GM18505 (cell line): ENCODE measurements around the gene PNN.
"Not testable (repeated sequence)": the region's sequence is repeated elsewhere in the genome, so short reads cannot be mapped to it uniquely, and the experiment has no call there.

Source experiments
- ATAC-seq: cut with Tn5 transposase; IDR thresholded peaks from one replicate; pipeline ENCODE4 v1.9.1; 2021; ENCODE audit not compliant: unreplicated experiment
- POLR2A ChIP-seq: IDR thresholded peaks from 4 replicates; pipeline ENCODE4 v1.6.1; 2011; ENCODE audit warnings: borderline replicate concordance; ENCODE audit not compliant: insufficient read depth, insufficient read length; ENCODE audit errors: extremely low read depth

Gene PNN

GRCh38 chr14:39174560-39175444 lies at the start of gene PNN:
PNN (plus strand) TSS chr14:39175254; CDS start chr14:39175280, 26 bp downstream.
- peak; percentile 95 for TF ChIP-seq POLR2A

GRCh38 chr14:39137835-39138234 lies 37.2 kb upstream of the PNN start:
- not testable (repeated sequence) for ATAC-seq

More at GRCh38 chr14:39174560-39175444, at the start of gene PNN:
- peak; percentile 91 for ATAC-seq

- ATAC-seq = no peak
- no peak for TF ChIP-seq POLR2A
Observed at GRCh38 chr14:39138440-39138839, 36.6 kb upstream of the PNN start.

DNA sequence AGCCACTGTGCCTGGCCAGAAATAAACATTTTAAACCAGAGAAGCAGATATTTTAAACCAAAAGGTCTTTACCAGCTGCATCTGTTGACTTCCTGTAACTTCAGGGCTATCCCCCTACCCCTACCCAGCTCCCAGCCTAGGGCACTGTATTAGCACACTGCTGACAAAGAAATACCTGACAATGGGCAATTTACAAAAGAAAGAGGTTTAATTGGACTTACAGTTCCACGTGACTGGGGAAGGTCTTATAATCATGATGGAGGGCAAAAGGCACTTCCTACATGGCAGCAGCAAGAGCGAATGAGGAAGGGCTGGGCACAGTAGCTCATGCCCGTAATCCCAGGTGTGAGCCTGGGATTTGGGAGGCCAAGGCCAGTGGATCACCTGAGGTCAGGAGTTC lies 34.9 kb upstream of the PNN start:
- TF ChIP-seq POLR2A = no peak
- ATAC-seq = no peak

DNA sequence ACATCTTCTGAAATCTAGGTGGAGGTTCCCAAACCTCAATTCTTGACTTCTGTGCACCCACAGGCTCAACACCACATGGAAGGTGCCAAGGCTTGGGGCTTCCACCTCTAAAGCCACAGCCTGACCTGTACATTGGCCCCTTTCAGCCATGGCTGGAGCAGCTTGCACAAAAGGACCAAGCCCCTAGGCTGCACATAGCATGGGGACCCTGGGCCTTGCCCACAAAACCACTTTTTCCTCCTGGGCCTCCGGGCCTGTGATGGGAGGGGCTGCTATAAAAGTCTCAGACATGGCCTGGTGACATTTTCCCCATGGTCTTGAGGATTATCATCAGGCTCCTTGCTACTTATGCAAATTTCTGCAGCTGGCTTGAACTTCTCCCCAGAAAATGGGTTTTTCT lies 33.4 kb upstream of the PNN start:
- not testable (repeated sequence) for ATAC-seq

DNA sequence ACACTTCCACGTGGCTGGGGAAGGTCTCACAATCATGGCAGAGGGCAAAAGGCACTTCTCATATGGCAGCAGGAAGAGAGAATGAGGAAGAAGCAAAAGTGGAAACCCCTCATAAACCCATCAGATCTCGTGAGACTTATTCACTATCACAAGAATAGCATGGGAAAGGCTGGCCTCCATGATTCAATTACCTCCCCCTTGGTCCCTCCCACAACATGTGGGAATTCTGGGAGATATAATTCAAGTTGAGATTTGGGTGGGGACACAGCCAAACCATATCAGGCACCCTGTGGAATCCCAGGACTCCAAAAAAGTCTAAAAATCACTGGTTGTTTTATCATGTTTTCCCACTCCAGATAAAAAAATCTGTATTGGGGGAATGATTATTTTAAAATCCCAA lies 31.8 kb upstream of the PNN start:
- not testable (repeated sequence) for ATAC-seq

GRCh38 chr14:39145266-39145966 lies 29.6 kb upstream of the PNN start:
- no peak for ATAC-seq
- no peak for TF ChIP-seq POLR2A

DNA sequence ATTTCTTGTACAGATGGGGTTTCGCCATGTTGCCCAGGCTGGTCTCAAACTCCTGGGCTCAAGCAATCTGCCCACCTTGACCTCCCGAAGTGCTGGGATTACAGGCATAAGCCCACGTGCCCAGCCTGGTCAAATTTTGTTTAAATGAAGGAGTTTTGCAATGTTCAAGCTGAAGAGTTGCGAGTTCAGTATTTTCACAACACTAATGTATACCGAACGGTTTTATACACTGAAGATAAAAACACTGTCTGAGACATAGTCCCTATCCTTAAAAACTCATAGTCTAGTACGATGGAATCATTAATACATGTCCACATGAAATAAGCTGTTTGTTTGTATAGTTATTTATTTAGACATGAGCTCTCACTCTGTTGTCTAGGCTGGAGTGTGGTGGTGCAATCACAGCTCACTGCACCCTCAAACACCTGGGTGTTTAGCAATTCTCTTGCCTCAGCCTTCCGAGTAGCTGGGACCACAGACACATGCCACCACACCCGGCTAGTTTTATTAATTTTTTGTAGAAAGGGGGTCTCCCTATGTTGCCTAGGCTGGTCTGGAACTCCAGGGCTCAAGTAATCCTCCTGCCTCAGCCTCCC lies 20.4 kb upstream of the PNN start:
- no peak for TF ChIP-seq POLR2A
- no peak for ATAC-seq

GRCh38 chr14:39157491-39157890 lies 17.6 kb upstream of the PNN start:
- no peak for TF ChIP-seq POLR2A
- ATAC-seq = no peak

DNA sequence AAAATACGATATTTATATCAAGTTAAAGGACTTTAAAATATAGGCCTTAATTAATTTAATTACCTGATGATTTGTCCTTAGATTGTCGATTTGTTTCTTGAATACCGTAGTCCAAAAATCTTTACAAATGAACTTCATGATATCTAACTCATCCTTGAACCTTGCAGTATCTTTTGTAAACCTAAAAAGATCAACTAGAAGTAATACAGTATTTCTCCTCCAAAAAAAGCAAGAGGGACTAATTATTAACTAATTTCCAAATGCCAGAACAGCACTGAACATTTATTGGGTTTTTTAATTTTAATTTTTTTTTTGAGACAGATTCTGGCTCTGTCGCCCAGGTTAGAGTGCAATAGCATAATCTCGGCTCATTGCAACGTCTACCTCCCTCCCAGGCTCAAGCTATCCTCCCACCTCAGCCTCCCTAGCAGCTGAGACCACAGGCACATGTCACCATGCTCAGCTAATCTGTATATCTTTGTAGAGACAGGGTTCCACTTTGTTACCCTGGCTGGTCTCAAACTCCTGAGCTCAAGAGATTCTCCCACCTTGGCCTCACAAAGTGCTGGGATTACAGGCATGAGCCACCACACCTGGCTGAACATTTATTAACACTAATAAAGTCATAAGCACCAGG lies 16.7 kb upstream of the PNN start:
- ATAC-seq = no peak
- no peak for TF ChIP-seq POLR2A

GRCh38 chr14:39160494-39160893 lies 14.6 kb upstream of the PNN start:
- no peak for TF ChIP-seq POLR2A
- no peak for ATAC-seq

DNA sequence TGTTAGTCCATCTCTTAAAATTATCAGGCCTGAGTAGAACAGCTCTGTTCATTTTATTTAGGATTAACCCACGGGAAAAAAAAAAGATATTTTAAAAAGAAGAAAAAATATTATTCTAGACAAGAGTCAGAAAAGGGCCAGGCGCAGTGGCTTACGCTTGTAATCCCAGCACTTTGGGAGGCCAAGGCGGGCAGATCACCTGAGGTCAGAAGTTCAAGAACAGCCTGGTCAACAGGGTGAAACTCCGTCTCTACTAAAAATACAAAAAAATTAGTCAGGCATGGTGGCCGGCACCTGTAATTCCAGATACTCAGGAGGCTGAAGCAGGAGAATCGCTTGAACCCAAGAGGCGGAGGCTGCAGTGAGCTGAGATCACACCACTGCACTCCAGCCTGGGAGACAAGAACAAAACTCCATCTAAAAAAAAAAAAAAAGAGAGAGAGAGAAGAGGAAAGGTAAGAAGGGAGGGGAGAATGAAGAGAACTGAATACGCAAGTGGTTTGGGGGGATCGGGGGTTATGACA lies 7.2 kb upstream of the PNN start:
- ATAC-seq = not testable (repeated sequence)

- no peak for ATAC-seq
- TF ChIP-seq POLR2A = no peak
Observed at GRCh38 chr14:39168591-39168990, 6.5 kb upstream of the PNN start.

DNA sequence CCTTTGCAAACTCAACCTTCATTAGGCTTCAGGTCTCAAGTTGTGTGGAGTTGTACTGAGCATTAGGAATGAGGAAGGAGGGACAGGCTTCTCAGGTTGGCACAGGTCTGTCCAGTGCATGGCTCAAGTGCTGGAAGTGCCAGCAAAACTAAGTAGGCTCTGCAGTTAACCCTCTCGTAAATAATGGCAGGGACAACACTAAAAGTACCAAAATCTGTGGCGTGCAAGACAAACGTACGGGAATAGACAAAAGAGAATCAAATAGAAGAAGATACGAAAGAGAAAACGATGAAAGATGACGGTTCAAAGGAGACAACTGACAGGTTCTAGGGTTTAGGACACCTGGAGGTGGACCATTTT lies 5.5 kb upstream of the PNN start:
- no peak for TF ChIP-seq POLR2A
- no peak for ATAC-seq

DNA sequence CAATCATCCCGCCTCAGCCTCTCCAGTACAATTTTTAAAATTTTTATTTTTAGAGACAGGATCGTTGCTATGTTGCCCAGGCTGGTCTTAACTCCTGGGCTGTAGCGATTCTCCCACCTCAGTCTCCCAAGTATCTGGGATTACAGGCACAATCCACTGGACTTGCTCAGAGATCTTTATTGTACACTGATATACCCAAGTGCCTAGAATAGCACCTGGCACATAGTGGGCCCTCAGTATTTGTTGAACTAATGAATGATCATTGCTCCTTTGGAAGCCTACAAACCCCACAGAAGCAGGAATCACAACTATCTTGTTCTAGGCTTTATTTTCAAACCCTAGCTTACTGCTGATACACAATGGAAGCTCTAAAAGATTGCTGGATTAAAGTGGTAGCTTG lies 1.9 kb upstream of the PNN start:
- ATAC-seq = no peak
- TF ChIP-seq POLR2A = no peak
